K562 (cell line): ENCODE data around the gene SAFB. TPM values are rescaled to one million over a fixed set of nuclear protein-coding genes. Genes with fewer than 3 reads are reported as not detected.

Experiments used
- CREB3 ChIP-seq: fragments of 450-650 bp; conservative IDR thresholded peaks from 2 replicates; pipeline ENCODE4 v1.6.1; 2016; ENCODE audit warnings: missing genetic modification characterization, low read depth, mild to moderate bottlenecking, missing compliant biosample characterization, moderate library complexity
- MAX ChIP-seq: sonication (generic); formaldehyde crosslinking; IDR thresholded peaks from 2 replicates; pipeline ENCODE4 v1.9.0; 2022; ENCODE audit warnings: mild to moderate bottlenecking, missing genetic modification reagents
- MBD1 ChIP-seq: fragments of 250-450 bp; sonication (Bioruptor Pico); IDR thresholded peaks from 2 replicates; pipeline ENCODE4 v1.8.0; 2022; ENCODE audit warnings: inconsistent platforms
- NCOA1 ChIP-seq: fragments of 450-650 bp; IDR thresholded peaks from 2 replicates; pipeline ENCODE4 v1.6.1; 2016; ENCODE audit warnings: low read depth
- POLR2B ChIP-seq: fragments of 450-650 bp; IDR thresholded peaks from 2 replicates; pipeline ENCODE4 v1.6.1; 2018; ENCODE audit warnings: low read depth; ENCODE audit not compliant: partially characterized antibody
- XRCC5 ChIP-seq: fragments of 200-400 bp; formaldehyde crosslinking; IDR thresholded peaks from 2 replicates; pipeline ENCODE4 v1.6.1; 2017; ENCODE audit warnings: low read depth, mild to moderate bottlenecking, low read length
- ZBTB40 ChIP-seq, 2 experiments: fragments of 450-650 bp in 1 of 2; sonication (generic) in 1 of 2; formaldehyde crosslinking in 1 of 2; IDR thresholded peaks; 2 replicates each; pipeline versions ENCODE4 v1.7.1 to v1.9.0; 2016 to 2022; ENCODE audit warnings: inconsistent platforms in 1 of 2, mild to moderate bottlenecking in 1 of 2, missing genetic modification reagents in 1 of 2
- ZKSCAN8 ChIP-seq: fragments of 200-800 bp; sonication (Bioruptor generic); IDR thresholded peaks from 2 replicates; pipeline ENCODE4 v1.6.1; 2016; ENCODE audit warnings: missing genetic modification characterization, missing compliant biosample characterization
- ZNF347 ChIP-seq: fragments of 450-650 bp; formaldehyde crosslinking; IDR thresholded peaks from 2 replicates; pipeline ENCODE4 v1.4.0; 2020; ENCODE audit warnings: low read depth, mild to moderate bottlenecking, moderate library complexity
- polyA plus RNA-seq, 8 experiments: library from polyadenylated mRNA; depleted of rRNA in 4 of 8; stranded (reverse) in 5 of 8; unstranded in 3 of 8; fragments of >200 nt; fragmentation: Nextera tagmentation in 2 of 8; fragmentation: Illumina TruSeq in 1 of 8; extraction: Ambion mirVana in 2 of 8; extraction: Trizol in 1 of 8; gene quantifications; 2 replicates each; pipeline versions ENCODE4 v1.2.1 to v1.2.3, GENCODE V29; 2011 to 2014; ENCODE audit warnings: inconsistent platforms in 1 of 8, missing spikeins in 1 of 8
- total RNA-seq, 7 experiments: library from RNA; depleted of rRNA in 6 of 7; stranded (reverse); fragments of >200 nt in 6 of 7; fragmentation: Illumina TruSeq in 2 of 7; extraction: Trizol in 2 of 7; gene quantifications; 2 replicates each; pipeline versions ENCODE4 v1.2.1 to v1.2.3, GENCODE V29; 2011 to 2021; ENCODE audit warnings: low replicate concordance in 1 of 7

Gene SAFB
- total and polyA plus RNA-seq, 9 of the 15 experiments (the other 6 are each of a cell fraction or from before 2014, with no cell fraction given), result 1.1 to 151 (median 83.1) TPM

- TF ChIP-seq ZBTB40 (IDR thresholded peaks at IDR 0.05) (peak; percentile 43; the same call in 1 of the 2 replicates), ZBTB40 (CRISPR knock-in tag; IDR thresholded peaks at IDR 0.05) (no peak), XRCC5 (peak; percentile 93), CREB3 (tag) (peak; percentile 58; the same call in 1 of the 2 replicates), NCOA1 (peak; percentile 51; the same call in 1 of the 2 replicates), ZNF347 (no peak), POLR2B (peak; percentile 99), ZKSCAN8 (CRISPR knock-in tag) (no peak), MAX (peak; percentile 93), MBD1 (CRISPR knock-in tag) (no peak)
These were observed 67.5 kb downstream of the SAFB start, which contains the start of gene RPL36 (continued) for GRCh38 chr19:5690125-5690954.
